AG08395 (cell line): ENCODE results near the gene PSKH1.
"Not testable (repeated sequence)": the region's sequence is repeated elsewhere in the genome, so short reads cannot be mapped to it uniquely, and the experiment has no call there.

Experiments
- DNase-seq: peaks from one replicate; pipeline ENCODE4 v3.0.0; 2012; ENCODE audit warnings: mixed read lengths, low spot score

The PSKH1 gene

GRCh38 chr16:67924140-67924906, 31.3 kb downstream of the PSKH1 start:
- DNase-seq = no peak

GRCh38 chr16:67926181-67926750, 33.2 kb downstream of the PSKH1 start:
- no peak for DNase-seq

GRCh38 chr16:67927131-67927941, 34.3 kb downstream of the PSKH1 start:
- no peak for DNase-seq

GRCh38 chr16:67928147-67928546, 35.1 kb downstream of the PSKH1 start:
- no peak for DNase-seq

GRCh38 chr16:67928561-67929364, 35.7 kb downstream of the PSKH1 start:
- DNase-seq = peak; percentile 79

- no peak for DNase-seq
Measured at GRCh38 chr16:67930191-67930590, 37.1 kb downstream of the PSKH1 start.

- no peak for DNase-seq
Measured at GRCh38 chr16:67930678-67931211, 37.7 kb downstream of the PSKH1 start.

GRCh38 chr16:67931712-67932461, 38.8 kb downstream of the PSKH1 start, which contains the start of gene CTRL:
TSS of gene CTRL (minus strand) at chr16:67931862. CDS start at chr16:67931852, 10 bp downstream.
- DNase-seq = no peak

GRCh38 chr16:67932462-67932840, 39.4 kb downstream of the PSKH1 start:
- no peak for DNase-seq

- DNase-seq = no peak
Measured at GRCh38 chr16:67933805-67934204, 40.8 kb downstream of the PSKH1 start.

GRCh38 chr16:67934306-67935100, 41.4 kb downstream of the PSKH1 start:
- no peak for DNase-seq

GRCh38 chr16:67935101-67935401, 42.0 kb downstream of the PSKH1 start:
- DNase-seq = no peak

- peak; percentile 98 for DNase-seq
Measured at GRCh38 chr16:67935402-67936123, 42.5 kb downstream of the PSKH1 start.

GRCh38 chr16:67936124-67936879, 43.2 kb downstream of the PSKH1 start, which contains the start of gene PSMB10:
TSS of gene PSMB10 (minus strand) at chr16:67936850. CDS start at chr16:67936749, 101 bp downstream.
- DNase-seq = peak; percentile 74

- no peak for DNase-seq
Measured at GRCh38 chr16:67936880-67937605, 44.0 kb downstream of the PSKH1 start.

GRCh38 chr16:67937713-67938112, 44.7 kb downstream of the PSKH1 start:
- not testable (repeated sequence) for DNase-seq

GRCh38 chr16:67939507-67940445, 46.7 kb downstream of the PSKH1 start:
- no peak for DNase-seq
